T-cell (primary cell): ENCODE results near the gene WDR45B. TPM values are rescaled to one million over a fixed set of nuclear protein-coding genes. Genes with fewer than 3 reads are reported as not detected.

Experiments
- ATAC-seq, 4 experiments: fragments of 200-7000 bp in 3 of 4; fragments of 150-1000 bp in 1 of 4; cut with Tn5 transposase; replicated peaks in 1 of 4; 1 replicate in 3 of 4; 2 replicates in 1 of 4; pipeline ENCODE4 v1.10.0; 2021; ENCODE audit warnings: moderate library complexity in 3 of 4, mild to moderate bottlenecking in 2 of 4, moderate number of reproducible peaks in 1 of 4
- CTCF ChIA-PET, 2 donors: fragments of 300-600 bp; sonication (Branson Sonifier 250); formaldehyde crosslinking; loops; one replicate each; lab custom pipeline; 2022; ENCODE audit warnings: antibody characterized with exemption in 2 of 2; lab: Charles Lee
- POLR2A ChIA-PET, 2 donors: fragments of 300-600 bp; sonication (Branson Sonifier 250); formaldehyde crosslinking; loops; one replicate each; lab custom pipeline; 2022; ENCODE audit warnings: antibody characterized with exemption in 2 of 2; lab: Charles Lee
- DNase-seq, 35 experiments: peaks; one replicate each; pipeline versions ENCODE4 v3.0.0 to v3.0.0-alpha.2; 2013 to 2023
- H3K27ac ChIP-seq: one replicate; pipeline ENCODE4 v1.5.1; 2013; ENCODE audit warnings: low read length
- H3K27me3 ChIP-seq, 2 experiments: replicated peaks in 1 of 2; 1 replicate in 1 of 2; 2 replicates in 1 of 2; pipeline versions ENCODE4 v1.6.1 to v1.7.0; 2013; ENCODE audit warnings: low read length in 1 of 2, mixed read lengths in 1 of 2; ENCODE audit not compliant: control insufficient read depth in 2 of 2, insufficient read depth in 2 of 2; ENCODE audit errors: extremely low read depth in 1 of 2
- H3K36me3 ChIP-seq, 2 donors: 1 replicate in 1 of 2; 2 replicates in 1 of 2; pipeline versions ENCODE4 v1.6.1 to v1.7.0; 2013; ENCODE audit warnings: low read length in 1 of 2; ENCODE audit not compliant: control insufficient read depth in 2 of 2, insufficient read depth in 1 of 2; ENCODE audit errors: extremely low read depth in 1 of 2
- H3K4me1 ChIP-seq, 2 experiments: 1 replicate in 1 of 2; 2 replicates in 1 of 2; pipeline versions ENCODE4 v1.6.1 to v1.7.0; 2013; ENCODE audit warnings: low read length in 2 of 2, mixed read lengths in 1 of 2; ENCODE audit not compliant: insufficient read depth in 2 of 2, control insufficient read depth in 1 of 2; ENCODE audit errors: extremely low read depth in 1 of 2
- H3K4me3 ChIP-seq, 2 donors: 1 replicate in 1 of 2; 2 replicates in 1 of 2; pipeline versions ENCODE4 v1.5.1 to v1.7.0; 2013; ENCODE audit warnings: mild to moderate bottlenecking in 2 of 2, low read length in 1 of 2, moderate library complexity in 1 of 2; ENCODE audit not compliant: control insufficient read depth in 1 of 2; ENCODE audit errors: extremely low read depth in 1 of 2
- H3K9me3 ChIP-seq: 2 replicates; pipeline ENCODE4 v1.7.0; 2013
- H3K27ac Mint-ChIP-seq, 2 donors: one replicate each; pipeline ENCODE4 v1.8.0; 2020 to 2021; ENCODE audit warnings: mild to moderate bottlenecking in 2 of 2, mixed read lengths in 2 of 2
- H3K27me3 Mint-ChIP-seq, 2 donors: one replicate each; pipeline ENCODE4 v1.8.0; 2021 to 2022; ENCODE audit warnings: mixed read lengths in 2 of 2
- H3K36me3 Mint-ChIP-seq: one replicate; pipeline ENCODE4 v1.8.0; 2021; ENCODE audit warnings: mixed read lengths
- H3K4me1 Mint-ChIP-seq, 3 donors: one replicate each; pipeline ENCODE4 v1.8.0; 2020 to 2022; ENCODE audit warnings: mixed read lengths in 3 of 3, mild to moderate bottlenecking in 1 of 3
- H3K4me3 Mint-ChIP-seq, 3 donors: one replicate each; pipeline ENCODE4 v1.8.0; 2020 to 2022; ENCODE audit warnings: mild to moderate bottlenecking in 3 of 3, mixed read lengths in 3 of 3, moderate library complexity in 3 of 3
- H3K9me3 Mint-ChIP-seq, 3 donors: one replicate each; pipeline ENCODE4 v1.8.0; 2020 to 2022; ENCODE audit warnings: mixed read lengths in 3 of 3
- WGBS: methylation state at CpG from one replicate; pipeline ENCODE4 v1.1.5; 2013; ENCODE audit warnings: missing lambda C conversion rate; ENCODE audit not compliant: insufficient coverage; 5-methylcytosine and 5-hydroxymethylcytosine counted together
- total RNA-seq, 35 experiments: library from RNA in 6 of 35; stranded (reverse) in 6 of 35; fragments of 120-200 nt in 1 of 35; gene quantifications; one replicate each; pipeline versions ENCODE4 v1.2.1 to v1.2.4 and lab custom pipeline; 2013 to 2026

WDR45B gene
- total RNA-seq, 5 donors from 2014 or later (not counting 1 experiment from before 2014, with no cell fraction given) = 57.3 to 81.5 (median 59.4) TPM

DNA sequence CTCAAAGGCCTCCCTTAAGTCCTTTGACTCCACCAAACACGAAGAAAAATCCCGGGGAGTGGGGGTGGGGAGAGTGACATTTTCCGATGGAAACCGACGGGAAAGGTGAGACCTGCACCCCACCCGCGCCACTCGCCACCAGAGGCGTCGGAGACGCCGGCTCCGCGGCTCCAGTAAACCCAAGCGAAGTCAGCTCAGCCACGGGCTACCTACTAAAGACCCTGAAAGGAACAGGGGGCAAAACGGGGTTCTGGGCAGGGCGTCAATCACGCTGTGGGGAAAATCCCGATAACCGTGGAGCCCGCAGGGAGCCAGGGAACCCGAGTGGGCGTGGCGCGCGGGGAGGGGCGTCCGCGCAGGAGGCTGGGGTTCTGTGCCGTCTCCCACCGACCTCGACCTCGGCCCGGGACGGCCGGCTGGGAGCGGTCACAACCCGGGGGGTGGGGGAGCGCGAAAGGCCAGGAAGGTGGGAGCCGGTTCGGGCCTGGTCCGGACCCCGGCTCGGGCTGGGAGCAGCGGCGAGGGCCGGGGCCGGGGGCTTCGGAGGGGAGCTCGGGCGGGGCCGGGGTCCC lies 565 bp downstream of the WDR45B start:
- ATAC-seq (peak; percentile 9 to 53 (median 23)), DNase-seq (peak in 30 of 35 experiments; percentile 4 to 74 (median 28))
- peaks cover 2 to 30% of the 10 kb centered on the region in 2 experiments for H3K4me1 ChIP-seq
- POLR2A ChIA-PET = no interaction called here
- Mint-ChIP-seq H3K36me3 (peaks cover 7% of the 10 kb centered on the region), H3K4me1 (peaks cover 34 to 40% (median 38%) of the 10 kb centered on the region in 3 donors), H3K27me3 (no peaks in the 10 kb centered on the region), H3K4me3 (peak overlapping the region; percentile 80 to 84 (median 82)), H3K27ac (peak overlapping the region; percentile 28 to 66), H3K9me3 (no peaks in the 10 kb centered on the region)
- H3K9me3 ChIP-seq = no peaks in the 10 kb centered on the region
- under 1% methylated on average over 49 of the region's 54 CpGs for WGBS
- H3K27me3 ChIP-seq = no peaks in the 10 kb centered on the region
- peak overlapping the region; percentile 69 to 79 for H3K4me3 ChIP-seq
- peaks cover 9 to 19% of the 10 kb centered on the region in 2 donors for H3K36me3 ChIP-seq
- peak overlapping the region; percentile 81 for H3K27ac ChIP-seq
- CTCF ChIA-PET = no interaction called here

- Mint-ChIP-seq H3K27ac (no peak overlapping the region), H3K9me3 (no peaks in the 10 kb centered on the region), H3K27me3 (no peaks in the 10 kb centered on the region), H3K36me3 (peaks cover 14% of the 10 kb centered on the region), H3K4me3 (peak overlapping the region; percentile 80 to 84 (median 82)), H3K4me1 (peaks cover 40 to 49% (median 40%) of the 10 kb centered on the region in 3 donors)
- Histone ChIP-seq H3K27me3 (no peaks in the 10 kb centered on the region), H3K4me1 (peaks cover 2 to 30% of the 10 kb centered on the region in 2 experiments), H3K4me3 (no peak overlapping the region), H3K27ac (no peak overlapping the region), H3K9me3 (no peaks in the 10 kb centered on the region), H3K36me3 (peaks cover 13 to 40% of the 10 kb centered on the region in 2 donors)
- WGBS = no CpG with 5 or more reads among the region's 4 CpGs
- DNase-seq = no peak
- no peak for ATAC-seq
- POLR2A ChIA-PET = interaction anchor here in 1 of 2 donors (0.7 kb wide), 1 partner anchor 141 kb away, joined by 6 read pairs; no protein-coding TSS in a partner anchor
- CTCF ChIA-PET = no interaction called here
Observed at GRCh38 chr17:82645516-82645915, 2.7 kb downstream of the WDR45B start.

- H3K9me3 Mint-ChIP-seq = no peaks in the 10 kb centered on the region
- ATAC-seq = no peak
- no peak for DNase-seq
- peaks cover 38 to 57% (median 50%) of the 10 kb centered on the region in 3 donors for H3K4me1 Mint-ChIP-seq
- Histone ChIP-seq H3K27me3 (no peaks in the 10 kb centered on the region), H3K9me3 (no peaks in the 10 kb centered on the region), H3K4me1 (peaks cover 2 to 35% of the 10 kb centered on the region in 2 experiments), H3K36me3 (peaks cover 16 to 47% of the 10 kb centered on the region in 2 donors), H3K4me3 (no peak overlapping the region), H3K27ac (no peak overlapping the region)
- CTCF ChIA-PET = interaction anchor here in 1 of 2 donors (0.8 kb wide), 1 partner anchor 49 kb away, joined by 4 read pairs; no protein-coding TSS in a partner anchor
- H3K27ac Mint-ChIP-seq = no peak overlapping the region
- H3K27me3 Mint-ChIP-seq = no peaks in the 10 kb centered on the region
- POLR2A ChIA-PET = no interaction called here
- 100% methylated on average over 1 of the region's 5 CpGs for WGBS
- no peak overlapping the region for H3K4me3 Mint-ChIP-seq
- peaks cover 24% of the 10 kb centered on the region for H3K36me3 Mint-ChIP-seq
Observed at GRCh38 chr17:82644148-82644547, 4.1 kb downstream of the WDR45B start.

DNA sequence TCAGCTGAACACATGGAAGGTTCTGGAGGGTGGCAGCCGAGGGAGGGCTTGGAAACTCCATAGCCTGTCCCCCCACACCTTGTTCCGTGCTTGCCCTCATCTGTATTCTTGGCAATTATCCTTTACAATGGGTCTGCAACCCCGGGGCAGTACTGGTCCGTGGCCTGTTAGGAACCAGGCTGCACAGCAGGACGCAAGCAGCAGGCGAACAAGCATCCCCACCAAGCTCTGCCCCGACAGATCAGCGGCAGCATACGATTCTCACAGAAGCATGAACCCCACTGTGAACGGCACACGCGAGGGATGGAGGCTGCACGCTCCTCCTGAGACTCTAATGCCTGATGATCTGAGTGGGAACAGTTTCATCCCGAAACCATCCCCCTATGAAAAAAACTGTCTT lies 6.2 kb downstream of the WDR45B start:
- ChIA-PET POLR2A (no interaction called here), CTCF (no interaction called here)
- H3K4me3 Mint-ChIP-seq = no peak overlapping the region
- H3K27me3 Mint-ChIP-seq = no peaks in the 10 kb centered on the region
- peaks cover 50 to 63% (median 56%) of the 10 kb centered on the region in 3 donors for H3K4me1 Mint-ChIP-seq
- Histone ChIP-seq H3K27me3 (no peaks in the 10 kb centered on the region), H3K9me3 (no peaks in the 10 kb centered on the region), H3K4me3 (no peak overlapping the region), H3K36me3 (peaks cover 19 to 61% of the 10 kb centered on the region in 2 donors), H3K27ac (no peak overlapping the region), H3K4me1 (peaks cover 0 to 23% of the 10 kb centered on the region in 2 experiments)
- no peak for DNase-seq
- ATAC-seq = no peak
- no peaks in the 10 kb centered on the region for H3K9me3 Mint-ChIP-seq
- H3K36me3 Mint-ChIP-seq = peaks cover 34% of the 10 kb centered on the region
- no peak overlapping the region for H3K27ac Mint-ChIP-seq
- over 99% methylated on average over 12 of the region's 14 CpGs for WGBS

GRCh38 chr17:82640036-82640435 lies 8.2 kb downstream of the WDR45B start:
- H3K9me3 ChIP-seq = no peaks in the 10 kb centered on the region
- H3K27me3 ChIP-seq = no peaks in the 10 kb centered on the region
- no peak overlapping the region for H3K4me3 ChIP-seq
- ATAC-seq = no peak
- no peak overlapping the region for H3K4me3 Mint-ChIP-seq
- H3K4me1 Mint-ChIP-seq = peaks cover 37 to 54% (median 46%) of the 10 kb centered on the region in 3 donors
- no peak overlapping the region for H3K27ac ChIP-seq
- ChIA-PET CTCF (no interaction called here), POLR2A (no interaction called here)
- peaks cover 43% of the 10 kb centered on the region for H3K36me3 Mint-ChIP-seq
- H3K4me1 ChIP-seq = peaks cover 0 to 14% of the 10 kb centered on the region in 2 experiments
- no peak for DNase-seq
- H3K36me3 ChIP-seq = peaks cover 19 to 63% of the 10 kb centered on the region in 2 donors
- H3K9me3 Mint-ChIP-seq = no peaks in the 10 kb centered on the region
- 96% methylated on average over 5 of the region's 5 CpGs for WGBS
- H3K27me3 Mint-ChIP-seq = no peaks in the 10 kb centered on the region
- H3K27ac Mint-ChIP-seq = no peak overlapping the region

DNA sequence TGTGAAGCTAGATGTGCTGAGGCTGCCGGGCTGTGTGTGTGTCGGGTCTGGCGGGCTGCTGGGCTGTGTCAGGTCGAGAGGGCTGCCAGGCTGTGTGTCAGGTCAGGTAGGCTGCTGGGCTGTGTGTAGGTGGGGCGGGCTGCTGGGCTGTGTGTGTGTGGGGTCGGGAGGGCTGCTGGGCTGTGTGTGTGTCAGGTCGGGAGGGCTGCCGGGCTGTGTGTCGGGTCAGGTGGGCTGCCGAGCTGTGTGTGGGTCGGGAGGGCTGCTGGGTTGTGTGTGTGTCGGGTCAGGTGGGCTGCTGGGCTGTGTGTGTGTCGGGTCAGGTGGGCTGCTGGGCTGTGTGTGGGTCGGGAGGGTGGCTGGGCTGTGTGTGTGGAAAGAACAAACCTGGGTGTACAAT lies 8.6 kb downstream of the WDR45B start:
- peaks cover 0 to 11% of the 10 kb centered on the region in 2 experiments for H3K4me1 ChIP-seq
- Mint-ChIP-seq H3K27ac (no peak overlapping the region), H3K4me3 (no peak overlapping the region), H3K4me1 (peaks cover 37 to 56% (median 46%) of the 10 kb centered on the region in 3 donors), H3K27me3 (no peaks in the 10 kb centered on the region), H3K36me3 (peaks cover 46% of the 10 kb centered on the region), H3K9me3 (no peaks in the 10 kb centered on the region)
- no peaks in the 10 kb centered on the region for H3K9me3 ChIP-seq
- H3K36me3 ChIP-seq = peaks cover 19 to 62% of the 10 kb centered on the region in 2 donors
- H3K4me3 ChIP-seq = no peak overlapping the region
- ChIA-PET CTCF (no interaction called here), POLR2A (interaction anchor here in 1 of 2 donors (0.6 kb wide), 1 partner anchor 256 kb away, joined by 5 read pairs; no protein-coding TSS in a partner anchor)
- ATAC-seq (no peak), DNase-seq (no peak)
- H3K27me3 ChIP-seq = no peaks in the 10 kb centered on the region
- WGBS = 90% methylated on average over 13 of the region's 14 CpGs
- no peak overlapping the region for H3K27ac ChIP-seq
